BLaER1 (cell line): ENCODE measurements around the gene WNK4.
"Not testable (repeated sequence)": the region's sequence is repeated elsewhere in the genome, so short reads cannot be mapped to it uniquely, and the experiment has no call there.

Experiments used
- H3K27ac ChIP-seq: shearing (Covaris generic); formaldehyde crosslinking; 2 replicates; pipeline ENCODE4 v1.8.1; 2022
- H3K27me3 ChIP-seq: shearing (Covaris generic); formaldehyde crosslinking; 2 replicates; pipeline ENCODE4 v1.8.1; 2022
- H3K36me3 ChIP-seq: shearing (Covaris generic); formaldehyde crosslinking; 2 replicates; pipeline ENCODE4 v1.8.1; 2022
- H3K4me1 ChIP-seq: shearing (Covaris generic); formaldehyde crosslinking; 2 replicates; pipeline ENCODE4 v1.8.1; 2022
- H3K4me2 ChIP-seq: shearing (Covaris generic); formaldehyde crosslinking; 2 replicates; pipeline ENCODE4 v1.8.1; 2022
- H3K4me3 ChIP-seq: shearing (Covaris generic); formaldehyde crosslinking; 2 replicates; pipeline ENCODE4 v1.8.1; 2022
- H3K9ac ChIP-seq: shearing (Covaris generic); formaldehyde crosslinking; 2 replicates; pipeline ENCODE4 v1.8.1; 2022
- H3K9me3 ChIP-seq: shearing (Covaris generic); formaldehyde crosslinking; 2 replicates; pipeline ENCODE4 v1.8.1; 2022
- H4K20me1 ChIP-seq: shearing (Covaris generic); formaldehyde crosslinking; 2 replicates; pipeline ENCODE4 v1.8.1; 2022
- Cebpa-rat ChIP-seq: shearing (Covaris generic); IDR thresholded peaks from 2 replicates; pipeline ENCODE4 v1.8.1; 2022

The WNK4 gene

GRCh38 chr17:42779936-42780850 is at the start of gene WNK4:
TSS of gene WNK4 (plus strand) at chr17:42780610. CDS start at chr17:42780699, 89 bp downstream.
- H3K4me2 ChIP-seq, result peak within 1 kb of the TSS; percentile 26; the same call in 1 of the 2 replicates
- H3K27me3 ChIP-seq, result peaks cover 76% of the 10 kb centered on the region
- H3K4me1 ChIP-seq, result peaks cover 18% of the 10 kb centered on the region; the same call in 1 of the 2 replicates
- H3K36me3 ChIP-seq, result peaks cover 36% of the 10 kb centered on the region
- 0 out of 2 replicates have a peak within 1 kb of the TSS, but pooled peaks have one; percentile 18 for H3K4me3 ChIP-seq
- peaks cover 53% of the 10 kb centered on the region; the same call in 1 of the 2 replicates for H4K20me1 ChIP-seq
- no peaks in the 10 kb centered on the region; the same call in 1 of the 2 replicates for H3K9me3 ChIP-seq
- no peak within 1 kb of the TSS for H3K9ac ChIP-seq
- H3K27ac ChIP-seq, result no peak within 1 kb of the TSS
- TF ChIP-seq Cebpa-rat, result no peak

GRCh38 chr17:42740699-42741098 is 39.7 kb upstream of the WNK4 start:
- H4K20me1 ChIP-seq, result peaks cover 23% of the 10 kb centered on the region
- no peak overlapping the region for H3K4me3 ChIP-seq
- peaks cover 9% of the 10 kb centered on the region; the same call in 1 of the 2 replicates for H3K36me3 ChIP-seq
- H3K9ac ChIP-seq, result no peak overlapping the region
- H3K27me3 ChIP-seq, result no peaks in the 10 kb centered on the region
- peaks cover 40% of the 10 kb centered on the region for H3K4me1 ChIP-seq
- no peak overlapping the region for H3K4me2 ChIP-seq
- TF ChIP-seq Cebpa-rat, result no peak
- H3K27ac ChIP-seq, result no peak overlapping the region
- H3K9me3 ChIP-seq, result no peaks in the 10 kb centered on the region

GRCh38 chr17:42742916-42743315 is 37.5 kb upstream of the WNK4 start:
- not testable (repeated sequence) for H3K27ac ChIP-seq, H3K4me3 ChIP-seq, H4K20me1 ChIP-seq, H3K27me3 ChIP-seq, H3K9me3 ChIP-seq, H3K36me3 ChIP-seq
- peak overlapping the region; percentile 81; the same call in 1 of the 2 replicates for H3K9ac ChIP-seq
- H3K4me1 ChIP-seq, result peaks cover 22% of the 10 kb centered on the region
- H3K4me2 ChIP-seq, result peak overlapping the region; percentile 91

GRCh38 chr17:42743595-42744282 is 36.7 kb upstream of the WNK4 start:
- Histone ChIP-seq H3K36me3 (peaks cover 3% of the 10 kb centered on the region; the same call in 1 of the 2 replicates), H3K4me3 (peak overlapping the region; percentile 75), H3K4me2 (peak overlapping the region; percentile 91), H4K20me1 (no peaks in the 10 kb centered on the region; the same call in 1 of the 2 replicates), H3K27ac (peak overlapping the region; percentile 69), H3K9ac (peak overlapping the region; percentile 81), H3K9me3 (no peaks in the 10 kb centered on the region), H3K27me3 (no peaks in the 10 kb centered on the region), H3K4me1 (peaks cover 22% of the 10 kb centered on the region)
- no peak for TF ChIP-seq Cebpa-rat

GRCh38 chr17:42744283-42744805 is 36.1 kb upstream of the WNK4 start:
- H3K27me3 ChIP-seq, result no peaks in the 10 kb centered on the region
- H3K4me2 ChIP-seq, result peak overlapping the region; percentile 91
- peak overlapping the region; percentile 69 for H3K27ac ChIP-seq
- H4K20me1 ChIP-seq, result no peaks in the 10 kb centered on the region; the same call in 1 of the 2 replicates
- H3K9me3 ChIP-seq, result no peaks in the 10 kb centered on the region
- peak overlapping the region; percentile 81 for H3K9ac ChIP-seq
- H3K36me3 ChIP-seq, result peaks cover 3% of the 10 kb centered on the region; the same call in 1 of the 2 replicates
- peaks cover 22% of the 10 kb centered on the region for H3K4me1 ChIP-seq
- TF ChIP-seq Cebpa-rat, result no peak
- H3K4me3 ChIP-seq, result peak overlapping the region; percentile 75

GRCh38 chr17:42744806-42745617 is 35.4 kb upstream of the WNK4 start, which contains the start of gene EZH1:
TSS of gene EZH1 (minus strand) at chr17:42745040. CDS start at chr17:42728941, 16,099 bp downstream.
- TF ChIP-seq Cebpa-rat, result no peak
- Histone ChIP-seq H3K27me3 (no peaks in the 10 kb centered on the region), H3K9ac (peak within 1 kb of the TSS; percentile 81), H3K4me1 (peaks cover 24% of the 10 kb centered on the region), H3K27ac (peak within 1 kb of the TSS; percentile 69), H3K36me3 (peaks cover 3% of the 10 kb centered on the region; the same call in 1 of the 2 replicates), H3K9me3 (no peaks in the 10 kb centered on the region), H3K4me3 (peak within 1 kb of the TSS; percentile 75), H3K4me2 (peak within 1 kb of the TSS; percentile 91), H4K20me1 (no peaks in the 10 kb centered on the region; the same call in 1 of the 2 replicates)

- Histone ChIP-seq H3K4me3 (no peak overlapping the region), H3K4me1 (peaks cover 14% of the 10 kb centered on the region), H3K27me3 (no peaks in the 10 kb centered on the region), H3K27ac (no peak overlapping the region), H3K9me3 (no peaks in the 10 kb centered on the region), H3K4me2 (no peak overlapping the region), H3K36me3 (no peaks in the 10 kb centered on the region), H4K20me1 (no peaks in the 10 kb centered on the region; the same call in 1 of the 2 replicates), H3K9ac (no peak overlapping the region)
- no peak for TF ChIP-seq Cebpa-rat
These were observed 32.1 kb upstream of the WNK4 start for GRCh38 chr17:42748202-42748907.

- H3K9ac ChIP-seq, result no peak overlapping the region
- TF ChIP-seq Cebpa-rat, result no peak
- no peaks in the 10 kb centered on the region for H3K27me3 ChIP-seq
- H3K4me2 ChIP-seq, result no peak overlapping the region
- H4K20me1 ChIP-seq, result no peaks in the 10 kb centered on the region
- H3K9me3 ChIP-seq, result no peaks in the 10 kb centered on the region
- H3K27ac ChIP-seq, result no peak overlapping the region
- H3K4me1 ChIP-seq, result peaks cover 6% of the 10 kb centered on the region; the same call in 1 of the 2 replicates
- H3K36me3 ChIP-seq, result no peaks in the 10 kb centered on the region
- no peak overlapping the region for H3K4me3 ChIP-seq
These were observed 31.3 kb upstream of the WNK4 start for GRCh38 chr17:42748908-42749798.
